T47D (cell line): ENCODE data around the gene SEPTIN12.

Experiments used
- DNase-seq, 2 experiments: peaks; one replicate each; pipeline versions ENCODE4 v3.0.0 to v3.0.0-alpha.2; 2011 to 2012; ENCODE audit warnings: low read depth in 1 of 2, low spot score in 1 of 2
- JUND ChIP-seq: IDR thresholded peaks from 2 replicates; pipeline ENCODE4 v1.6.1; 2012; ENCODE audit warnings: low read depth
- in situ Hi-C: cut with HindIII; loops from 2 replicates; pipeline ENCODE4 v1.10.0; 2016; ENCODE audit warnings: low sequenced_read_pairs, low pct_unique_long_range_greater_than_20kb

Gene SEPTIN12

GRCh38 chr16:4814046-4814445 lies 25.9 kb upstream of the SEPTIN12 start:
- in situ Hi-C loops = no loop called here
- no peak for DNase-seq
- TF ChIP-seq JUND = no peak

GRCh38 chr16:4813251-4814003 lies 25.3 kb upstream of the SEPTIN12 start:
- no peak for DNase-seq
- in situ Hi-C loops = no loop called here
- no peak for TF ChIP-seq JUND

GRCh38 chr16:4811773-4812172 lies 23.6 kb upstream of the SEPTIN12 start:
- in situ Hi-C loops = no loop called here
- no peak for TF ChIP-seq JUND

GRCh38 chr16:4811242-4811641 lies 23.1 kb upstream of the SEPTIN12 start:
- in situ Hi-C loops = no loop called here
- no peak for TF ChIP-seq JUND
- no peak for DNase-seq

More at GRCh38 chr16:4811773-4812172, 23.6 kb upstream of the SEPTIN12 start:
- no peak for DNase-seq

- in situ Hi-C loops = no loop called here
- TF ChIP-seq JUND = no peak
- no peak for DNase-seq
Observed at GRCh38 chr16:4806280-4806679, 18.1 kb upstream of the SEPTIN12 start.

GRCh38 chr16:4805231-4805630 lies 17.1 kb upstream of the SEPTIN12 start:
- DNase-seq = no peak
- TF ChIP-seq JUND = no peak
- in situ Hi-C loops = no loop called here

- no peak for TF ChIP-seq JUND
- in situ Hi-C loops = no loop called here
- DNase-seq = no peak
Observed at GRCh38 chr16:4803898-4804762, 16.0 kb upstream of the SEPTIN12 start.

- DNase-seq = no peak
- no peak for TF ChIP-seq JUND
- in situ Hi-C loops = no loop called here
Observed at GRCh38 chr16:4803401-4803844, 15.3 kb upstream of the SEPTIN12 start.

- DNase-seq = peak; percentile 96
- in situ Hi-C loops = no loop called here
- no peak for TF ChIP-seq JUND
Observed at GRCh38 chr16:4802659-4803287, 14.6 kb upstream of the SEPTIN12 start.

- no peak for TF ChIP-seq JUND
- in situ Hi-C loops = no loop called here
- DNase-seq = peak; percentile 83 to 96
Observed at GRCh38 chr16:4801962-4802658, 14.0 kb upstream of the SEPTIN12 start, which contains the start of gene ROGDI. Gene ROGDI, minus strand, starts transcription at chr16:4802633. Its CDS starts 62 bp downstream, at chr16:4802571.

GRCh38 chr16:4801051-4801961 lies 13.2 kb upstream of the SEPTIN12 start:
- TF ChIP-seq JUND = no peak
- no peak for DNase-seq
- in situ Hi-C loops = no loop called here
